SIG-M5 treated with dmso at 0.1 percent for 504 hours (cell line): ENCODE measurements around the gene LHFPL5.
A peak's percentile ranks its signal among the peaks of the same experiment; 100 is the strongest.

Experiments
- DNase-seq: peaks from one replicate; lab custom pipeline; 2025; ENCODE audit not compliant: unreplicated experiment; lab: John Stamatoyannopoulos, UW

The LHFPL5 gene

GRCh38 chr6:35804996-35805736, at the start of gene LHFPL5:
Gene LHFPL5 (plus strand): TSS chr6:35805352. CDS start chr6:35805671, 319 bp downstream.
- peak; percentile 1 for DNase-seq

- DNase-seq = peak; percentile 37
Measured at GRCh38 chr6:35757456-35758123, 47.6 kb upstream of the LHFPL5 start.

- no peak for DNase-seq
Measured at GRCh38 chr6:35759426-35759825, 45.7 kb upstream of the LHFPL5 start.

GRCh38 chr6:35765739-35766138, 39.4 kb upstream of the LHFPL5 start:
- DNase-seq = no peak

- no peak for DNase-seq
Measured at GRCh38 chr6:35769211-35769610, 35.9 kb upstream of the LHFPL5 start.

- DNase-seq = no peak
Measured at GRCh38 chr6:35771343-35771627, 33.9 kb upstream of the LHFPL5 start.

GRCh38 chr6:35774116-35774794, 30.9 kb upstream of the LHFPL5 start:
- DNase-seq = no peak

- no peak for DNase-seq
Measured at GRCh38 chr6:35775031-35775430, 30.1 kb upstream of the LHFPL5 start.

- DNase-seq = no peak
Measured at GRCh38 chr6:35776364-35777215, 28.6 kb upstream of the LHFPL5 start, which contains the start of gene CLPSL2. Gene CLPSL2 (plus strand): TSS chr6:35776598. CDS start chr6:35776619, 21 bp downstream.

GRCh38 chr6:35777356-35778102, 27.6 kb upstream of the LHFPL5 start:
- DNase-seq = no peak

GRCh38 chr6:35778437-35778836, 26.7 kb upstream of the LHFPL5 start:
- DNase-seq = no peak

GRCh38 chr6:35780719-35781118, 24.4 kb upstream of the LHFPL5 start, which contains the start of gene CLPSL1:
Gene CLPSL1 (plus strand): TSS chr6:35781019. CDS start chr6:35781111, 92 bp downstream.
- DNase-seq = no peak

GRCh38 chr6:35781290-35781689, 23.9 kb upstream of the LHFPL5 start:
- DNase-seq = no peak

- no peak for DNase-seq
Measured at GRCh38 chr6:35782424-35782823, 22.7 kb upstream of the LHFPL5 start.

- no peak for DNase-seq
Measured at GRCh38 chr6:35784200-35784599, 21.0 kb upstream of the LHFPL5 start.

- DNase-seq = no peak
Measured at GRCh38 chr6:35786272-35786671, 18.9 kb upstream of the LHFPL5 start.

GRCh38 chr6:35786810-35787209, 18.3 kb upstream of the LHFPL5 start:
- DNase-seq = no peak

GRCh38 chr6:35787266-35788218, 17.6 kb upstream of the LHFPL5 start:
- no peak for DNase-seq

- no peak for DNase-seq
Measured at GRCh38 chr6:35788423-35788982, 16.6 kb upstream of the LHFPL5 start.
